NCI-H748 treated with DMSO at 0.1 percent for 48 hours (cell line): ENCODE results near the gene ETFB.

ENCODE experiments used
- DNase-seq: peaks from one replicate; lab custom pipeline; 2025; lab: John Stamatoyannopoulos, UW

Gene ETFB

GRCh38 chr19:51372649-51373504 is 6.7 kb upstream of the ETFB start, which contains the start of gene NKG7:
NKG7 (minus strand) TSS chr19:51372654; CDS start chr19:51372535, 119 bp downstream.
- DNase-seq, result no peak

- no peak for DNase-seq
These were observed 5.9 kb upstream of the ETFB start for GRCh38 chr19:51372021-51372648.

GRCh38 chr19:51371186-51371690 is 5.0 kb upstream of the ETFB start:
- no peak for DNase-seq

GRCh38 chr19:51370230-51370629 is 4.0 kb upstream of the ETFB start:
- no peak for DNase-seq

- DNase-seq, result no peak
These were observed 2.4 kb upstream of the ETFB start, which contains the start of gene CLDND2 for GRCh38 chr19:51368366-51369282. CLDND2 (minus strand) TSS chr19:51369003; CDS start chr19:51368577, 426 bp downstream.

GRCh38 chr19:51367565-51368365 is 1.6 kb upstream of the ETFB start:
- peak; percentile 87 for DNase-seq

GRCh38 chr19:51367255-51367564 is 1.0 kb upstream of the ETFB start:
- no peak for DNase-seq

- peak; percentile 89 for DNase-seq
These were observed 434 bp upstream of the ETFB start for GRCh38 chr19:51366389-51367254.

GRCh38 chr19:51365211-51365964 is 800 bp downstream of the ETFB start:
- DNase-seq, result no peak

- no peak for DNase-seq
These were observed 1.7 kb downstream of the ETFB start for GRCh38 chr19:51364200-51365106.

- no peak for DNase-seq
These were observed 4.9 kb downstream of the ETFB start for GRCh38 chr19:51361239-51361638.

- DNase-seq, result no peak
These were observed 6.9 kb downstream of the ETFB start for GRCh38 chr19:51359294-51359693.

GRCh38 chr19:51357952-51358351 is 8.2 kb downstream of the ETFB start:
- no peak for DNase-seq

- no peak for DNase-seq
These were observed 9.9 kb downstream of the ETFB start for GRCh38 chr19:51356159-51356801.

- DNase-seq, result no peak
These were observed 11.4 kb downstream of the ETFB start for GRCh38 chr19:51354742-51355148.

- DNase-seq, result no peak
These were observed 12.0 kb downstream of the ETFB start for GRCh38 chr19:51354103-51354741.

- no peak for DNase-seq
These were observed 13.3 kb downstream of the ETFB start for GRCh38 chr19:51352783-51353360.
